Progenitor cell of endocrine pancreas (in vitro differentiated cells): ENCODE results near the gene FOXD4L1. TPM values are rescaled to one million over a fixed set of nuclear protein-coding genes. Genes with fewer than 3 reads are reported as not detected.
"Not testable (repeated sequence)": the region's sequence is repeated elsewhere in the genome, so short reads cannot be mapped to it uniquely, and the experiment has no call there.

ENCODE experiments used
- DNase-seq: peaks from one replicate; pipeline ENCODE4 v3.0.0; 2021; ENCODE audit warnings: low spot score; ENCODE audit not compliant: unreplicated experiment
- H3K27ac Mint-ChIP-seq: 2 replicates; pipeline ENCODE4 v1.8.0; 2021; ENCODE audit warnings: mild to moderate bottlenecking, moderate library complexity, mixed read lengths
- H3K27me3 Mint-ChIP-seq: 2 replicates; pipeline ENCODE4 v1.8.0; 2021; ENCODE audit warnings: mixed read lengths
- H3K36me3 Mint-ChIP-seq: 2 replicates; pipeline ENCODE4 v1.8.0; 2022; ENCODE audit warnings: mixed read lengths; ENCODE audit not compliant: insufficient read depth
- H3K4me1 Mint-ChIP-seq: 2 replicates; pipeline ENCODE4 v1.8.0; 2021; ENCODE audit warnings: low read depth, mixed read lengths
- H3K4me3 Mint-ChIP-seq: 2 replicates; pipeline ENCODE4 v1.8.0; 2021; ENCODE audit warnings: low read depth, mild to moderate bottlenecking, moderate library complexity, mixed read lengths
- H3K9me3 Mint-ChIP-seq: 2 replicates; pipeline ENCODE4 v1.8.0; 2021; ENCODE audit warnings: low read depth, mixed read lengths
- total RNA-seq: library from RNA; stranded (reverse); gene quantifications from 2 replicates; pipeline ENCODE4 v1.2.1, GENCODE V29; 2021

FOXD4L1 gene
- total RNA-seq, 1 donor from 2014 or later = 0.48 TPM

GRCh38 chr2:113508187-113508586 lies 9.7 kb downstream of the FOXD4L1 start:
- DNase-seq, H3K4me1 Mint-ChIP-seq, H3K36me3 Mint-ChIP-seq, H3K4me3 Mint-ChIP-seq, H3K9me3 Mint-ChIP-seq, H3K27ac Mint-ChIP-seq: not testable (repeated sequence)
- peaks cover 38% of the 10 kb centered on the region for H3K27me3 Mint-ChIP-seq

- peaks cover 53% of the 10 kb centered on the region for H3K27me3 Mint-ChIP-seq
- H3K4me3 Mint-ChIP-seq, H3K4me1 Mint-ChIP-seq, DNase-seq, H3K27ac Mint-ChIP-seq, H3K36me3 Mint-ChIP-seq, H3K9me3 Mint-ChIP-seq: not testable (repeated sequence)
Measured at GRCh38 chr2:113510913-113511312, 12.4 kb downstream of the FOXD4L1 start.

GRCh38 chr2:113511859-113512258 lies 13.4 kb downstream of the FOXD4L1 start:
- not testable (repeated sequence) for DNase-seq, H3K27ac Mint-ChIP-seq, H3K4me1 Mint-ChIP-seq, H3K9me3 Mint-ChIP-seq, H3K36me3 Mint-ChIP-seq, H3K4me3 Mint-ChIP-seq
- peaks cover 55% of the 10 kb centered on the region for H3K27me3 Mint-ChIP-seq

- H3K4me1 Mint-ChIP-seq, DNase-seq, H3K4me3 Mint-ChIP-seq, H3K9me3 Mint-ChIP-seq, H3K27ac Mint-ChIP-seq, H3K36me3 Mint-ChIP-seq: not testable (repeated sequence)
- peaks cover 32% of the 10 kb centered on the region for H3K27me3 Mint-ChIP-seq
Measured at GRCh38 chr2:113515457-113515856, 17.0 kb downstream of the FOXD4L1 start.

GRCh38 chr2:113515995-113516394 lies 17.5 kb downstream of the FOXD4L1 start:
- H3K27me3 Mint-ChIP-seq = peaks cover 34% of the 10 kb centered on the region
- not testable (repeated sequence) for H3K27ac Mint-ChIP-seq, H3K4me3 Mint-ChIP-seq, DNase-seq, H3K4me1 Mint-ChIP-seq, H3K9me3 Mint-ChIP-seq, H3K36me3 Mint-ChIP-seq

GRCh38 chr2:113517025-113517424 lies 18.6 kb downstream of the FOXD4L1 start:
- H3K27me3 Mint-ChIP-seq = peaks cover 27% of the 10 kb centered on the region
- not testable (repeated sequence) for H3K36me3 Mint-ChIP-seq, DNase-seq, H3K27ac Mint-ChIP-seq, H3K4me3 Mint-ChIP-seq, H3K9me3 Mint-ChIP-seq, H3K4me1 Mint-ChIP-seq

- not testable (repeated sequence) for H3K4me3 Mint-ChIP-seq, DNase-seq
Measured at GRCh38 chr2:113520837-113521236, 22.4 kb downstream of the FOXD4L1 start.

GRCh38 chr2:113521492-113521891 lies 23.0 kb downstream of the FOXD4L1 start:
- not testable (repeated sequence) for DNase-seq, H3K4me3 Mint-ChIP-seq, H3K9me3 Mint-ChIP-seq, H3K4me1 Mint-ChIP-seq, H3K36me3 Mint-ChIP-seq, H3K27me3 Mint-ChIP-seq, H3K27ac Mint-ChIP-seq

More at GRCh38 chr2:113520837-113521236, 22.4 kb downstream of the FOXD4L1 start:
- not testable (repeated sequence) for H3K27ac Mint-ChIP-seq, H3K27me3 Mint-ChIP-seq, H3K9me3 Mint-ChIP-seq, H3K4me1 Mint-ChIP-seq, H3K36me3 Mint-ChIP-seq

- not testable (repeated sequence) for DNase-seq, H3K4me3 Mint-ChIP-seq, H3K27ac Mint-ChIP-seq, H3K4me1 Mint-ChIP-seq, H3K9me3 Mint-ChIP-seq, H3K36me3 Mint-ChIP-seq
- H3K27me3 Mint-ChIP-seq = peaks cover 15% of the 10 kb centered on the region
Measured at GRCh38 chr2:113524986-113525385, 26.5 kb downstream of the FOXD4L1 start.

- H3K27ac Mint-ChIP-seq, H3K4me1 Mint-ChIP-seq, H3K9me3 Mint-ChIP-seq, DNase-seq, H3K36me3 Mint-ChIP-seq, H3K4me3 Mint-ChIP-seq: not testable (repeated sequence)
- peaks cover 18% of the 10 kb centered on the region for H3K27me3 Mint-ChIP-seq
Measured at GRCh38 chr2:113527350-113528045, 29.0 kb downstream of the FOXD4L1 start.

- H3K4me1 Mint-ChIP-seq, H3K9me3 Mint-ChIP-seq, H3K36me3 Mint-ChIP-seq, DNase-seq, H3K27ac Mint-ChIP-seq, H3K4me3 Mint-ChIP-seq: not testable (repeated sequence)
- H3K27me3 Mint-ChIP-seq = peaks cover 18% of the 10 kb centered on the region
Measured at GRCh38 chr2:113528126-113528525, 29.7 kb downstream of the FOXD4L1 start.

GRCh38 chr2:113528904-113529303 lies 30.4 kb downstream of the FOXD4L1 start:
- H3K27me3 Mint-ChIP-seq = peaks cover 24% of the 10 kb centered on the region
- H3K27ac Mint-ChIP-seq, H3K4me3 Mint-ChIP-seq, H3K36me3 Mint-ChIP-seq, H3K4me1 Mint-ChIP-seq, DNase-seq, H3K9me3 Mint-ChIP-seq: not testable (repeated sequence)

- H3K9me3 Mint-ChIP-seq, DNase-seq, H3K4me3 Mint-ChIP-seq, H3K27ac Mint-ChIP-seq, H3K36me3 Mint-ChIP-seq, H3K4me1 Mint-ChIP-seq: not testable (repeated sequence)
- peaks cover 21% of the 10 kb centered on the region for H3K27me3 Mint-ChIP-seq
Measured at GRCh38 chr2:113532991-113533390, 34.5 kb downstream of the FOXD4L1 start.

- H3K4me1 Mint-ChIP-seq, H3K9me3 Mint-ChIP-seq, H3K36me3 Mint-ChIP-seq, DNase-seq, H3K4me3 Mint-ChIP-seq, H3K27ac Mint-ChIP-seq: not testable (repeated sequence)
- peaks cover 13% of the 10 kb centered on the region for H3K27me3 Mint-ChIP-seq
Measured at GRCh38 chr2:113536573-113536972, 38.1 kb downstream of the FOXD4L1 start.
